HEK293T (cell line): ENCODE measurements around the gene ARHGEF28.

Source experiments
- CTCF ChIA-PET: fragments of 350-600 bp; formaldehyde crosslinking; extraction: SDS; loops from one replicate; lab custom pipeline; 2021; ENCODE audit warnings: antibody characterized with exemption, inconsistent platforms; lab: Yijun Ruan, JAX
- POLR2A ChIA-PET: fragments of 350-600 bp; formaldehyde crosslinking; extraction: SDS; loops from one replicate; lab custom pipeline; 2020; ENCODE audit warnings: antibody characterized with exemption, inconsistent platforms; lab: Yijun Ruan, JAX
- DNase-seq: peaks from one replicate; pipeline ENCODE4 v3.0.0; 2012; ENCODE audit warnings: mixed read lengths; ENCODE audit errors: extremely low spot score
- ARNT ChIP-seq: fragments of 450-650 bp; IDR thresholded peaks from 2 replicates; pipeline ENCODE4 v1.6.1; 2017; ENCODE audit warnings: mild to moderate bottlenecking
- BHLHE40 ChIP-seq: fragments of 450-650 bp; IDR thresholded peaks from 2 replicates; pipeline ENCODE4 v1.6.1; 2016; ENCODE audit warnings: mild to moderate bottlenecking, moderate library complexity, borderline replicate concordance
- CTBP1 ChIP-seq: fragments of 450-650 bp; IDR thresholded peaks from 2 replicates; pipeline ENCODE4 v1.6.1; 2016; ENCODE audit warnings: borderline replicate concordance
- ELF4 ChIP-seq: fragments of 450-650 bp; IDR thresholded peaks from 2 replicates; pipeline ENCODE4 v1.6.1; 2017; ENCODE audit warnings: antibody characterized with exemption
- FOXA1 ChIP-seq: fragments of 450-650 bp; IDR thresholded peaks from 2 replicates; pipeline ENCODE4 v1.6.1; 2016; ENCODE audit warnings: mild to moderate bottlenecking
- FOXK2 ChIP-seq: fragments of 450-650 bp; IDR thresholded peaks from 2 replicates; pipeline ENCODE4 v1.6.1; 2016; ENCODE audit warnings: mild to moderate bottlenecking
- FOXM1 ChIP-seq: fragments of 450-650 bp; IDR thresholded peaks from 2 replicates; pipeline ENCODE4 v1.6.1; 2017; ENCODE audit warnings: mild to moderate bottlenecking, borderline replicate concordance
- HDGF ChIP-seq: fragments of 450-650 bp; IDR thresholded peaks from 2 replicates; pipeline ENCODE4 v1.6.1; 2017; ENCODE audit warnings: antibody characterized with exemption, borderline replicate concordance
- L3MBTL2 ChIP-seq: fragments of 450-650 bp; conservative IDR thresholded peaks from 2 replicates; pipeline ENCODE4 v1.6.1; 2016; ENCODE audit warnings: mild to moderate bottlenecking
- LEF1 ChIP-seq: fragments of 450-650 bp; IDR thresholded peaks from 2 replicates; pipeline ENCODE4 v1.6.1; 2017; ENCODE audit warnings: mild to moderate bottlenecking, borderline replicate concordance
- NFRKB ChIP-seq: fragments of 450-650 bp; IDR thresholded peaks from 2 replicates; pipeline ENCODE4 v1.6.1; 2016; ENCODE audit warnings: mild to moderate bottlenecking, moderate library complexity
- PKNOX1 ChIP-seq: fragments of 450-650 bp; IDR thresholded peaks from 2 replicates; pipeline ENCODE4 v1.6.1; 2016
- SP1 ChIP-seq: fragments of 450-650 bp; IDR thresholded peaks from 2 replicates; pipeline ENCODE4 v1.6.1; 2017
- SUZ12 ChIP-seq: fragments of 450-650 bp; IDR thresholded peaks from 2 replicates; pipeline ENCODE4 v1.6.1; 2016; ENCODE audit warnings: mild to moderate bottlenecking
- TARDBP ChIP-seq: fragments of 450-650 bp; IDR thresholded peaks from 2 replicates; pipeline ENCODE4 v1.6.1; 2016
- ZNF384 ChIP-seq: fragments of 450-650 bp; IDR thresholded peaks from 2 replicates; pipeline ENCODE4 v1.6.1; 2016

ARHGEF28 gene

DNA sequence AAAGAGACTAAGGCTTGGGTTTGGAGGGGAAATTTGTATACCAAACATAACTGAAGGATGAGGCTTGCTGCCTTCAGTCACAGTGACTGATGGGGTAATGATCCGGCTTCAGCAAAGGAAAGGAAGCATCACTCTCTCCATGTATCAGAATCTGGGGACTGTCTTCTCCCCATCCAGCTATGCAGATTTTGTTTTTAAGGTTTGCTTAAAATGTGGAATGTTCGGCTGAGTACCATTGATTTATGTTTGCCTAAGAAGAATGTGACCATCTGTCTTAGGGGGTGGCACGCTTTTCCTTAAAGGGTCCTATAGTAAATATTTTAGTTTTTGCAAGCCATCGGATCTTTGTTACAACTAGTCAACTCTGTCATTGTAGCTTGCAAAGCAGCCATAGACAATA is 291.9 kb downstream of the ARHGEF28 start:
- no peak for DNase-seq
- CTCF ChIA-PET = no interaction called here

GRCh38 chr5:73918791-73919221 is 292.8 kb downstream of the ARHGEF28 start:
- TF ChIP-seq L3MBTL2 (no peak), BHLHE40 (no peak), FOXM1 (no peak), HDGF (no peak), NFRKB (no peak), ELF4 (no peak)
- DNase-seq = no peak
- ChIA-PET POLR2A (no interaction called here), CTCF (no interaction called here)

More for the DNA sequence above, 291.9 kb downstream of the ARHGEF28 start:
- POLR2A ChIA-PET = no interaction called here
- TF ChIP-seq TARDBP = no peak
- TF ChIP-seq LEF1 = no peak
- no peak for TF ChIP-seq HDGF
- no peak for TF ChIP-seq PKNOX1
- no peak for TF ChIP-seq L3MBTL2
- no peak for TF ChIP-seq ZNF384
- no peak for TF ChIP-seq CTBP1
- no peak for TF ChIP-seq ARNT
- no peak for TF ChIP-seq FOXA1
- no peak for TF ChIP-seq ELF4
- no peak for TF ChIP-seq SP1
- TF ChIP-seq NFRKB = no peak
- TF ChIP-seq BHLHE40 = no peak
- TF ChIP-seq FOXK2 = no peak
- no peak for TF ChIP-seq FOXM1
- no peak for TF ChIP-seq SUZ12

GRCh38 chr5:73921741-73922140 is 295.7 kb downstream of the ARHGEF28 start:
- CTCF ChIA-PET = no interaction called here
- no peak for TF ChIP-seq FOXM1
- no peak for TF ChIP-seq ELF4
- no peak for TF ChIP-seq PKNOX1
- TF ChIP-seq FOXK2 = no peak
- no peak for TF ChIP-seq ARNT
- TF ChIP-seq ZNF384 = no peak
- no peak for TF ChIP-seq SUZ12
- no peak for DNase-seq
- POLR2A ChIA-PET = no interaction called here

GRCh38 chr5:73922224-73922623 is 296.2 kb downstream of the ARHGEF28 start:
- CTCF ChIA-PET = interaction anchor here (0.6 to 0.8 kb wide), 2 partner anchors 8 to 333 kb away, joined by 4 read pairs; no protein-coding TSS in a partner anchor
- POLR2A ChIA-PET = no interaction called here
- TF ChIP-seq CTBP1 = no peak
- TF ChIP-seq HDGF = no peak
- TF ChIP-seq SP1 = no peak
- TF ChIP-seq ELF4 = no peak
- no peak for TF ChIP-seq ZNF384
- no peak for TF ChIP-seq FOXA1
- TF ChIP-seq NFRKB = no peak
- no peak for TF ChIP-seq BHLHE40
- no peak for TF ChIP-seq PKNOX1
- no peak for TF ChIP-seq FOXM1
- TF ChIP-seq FOXK2 = no peak
- no peak for DNase-seq

DNA sequence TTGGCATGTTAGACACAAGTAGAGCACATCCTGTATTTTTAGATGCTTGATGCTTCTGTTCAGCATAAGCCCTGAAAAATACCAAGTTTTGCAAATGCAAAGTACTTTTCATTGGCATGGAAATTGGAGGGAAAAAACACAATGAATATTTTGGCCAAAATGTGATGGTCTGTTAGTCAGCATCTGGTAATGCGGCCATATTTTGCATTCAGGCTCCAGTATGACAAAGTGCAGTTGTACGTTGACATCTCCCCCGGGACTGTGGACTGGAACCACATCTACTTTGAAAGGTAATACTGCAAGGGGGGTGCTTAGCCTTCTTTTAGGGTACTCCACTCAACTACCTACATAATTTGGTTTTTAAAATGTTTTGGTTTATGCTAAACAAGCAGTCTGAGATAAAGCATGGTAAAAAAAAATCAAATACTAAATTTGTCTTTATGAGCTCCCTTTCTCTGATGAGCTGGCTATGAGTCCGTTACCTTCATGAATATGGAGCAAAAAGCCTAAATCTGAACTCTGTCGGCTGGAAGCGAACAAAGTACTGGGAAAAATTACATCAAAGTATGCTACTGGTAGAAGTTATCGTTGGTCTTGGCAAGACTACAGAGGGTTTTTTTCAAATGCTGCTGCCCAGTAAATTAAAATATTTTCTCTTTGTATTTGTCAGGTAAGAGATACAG is 297.0 kb downstream of the ARHGEF28 start:
- POLR2A ChIA-PET = no interaction called here
- DNase-seq = no peak
- CTCF ChIA-PET = interaction anchor here (0.6 to 0.8 kb wide), 2 partner anchors 9 to 334 kb away, joined by 4 read pairs; no protein-coding TSS in a partner anchor
- TF ChIP-seq L3MBTL2 = no peak
- TF ChIP-seq SUZ12 = no peak
- TF ChIP-seq BHLHE40 = no peak
- no peak for TF ChIP-seq FOXK2
- TF ChIP-seq LEF1 = no peak
- TF ChIP-seq CTBP1 = no peak
- TF ChIP-seq NFRKB = no peak
- TF ChIP-seq SP1 = no peak
- no peak for TF ChIP-seq ZNF384
- TF ChIP-seq PKNOX1 = no peak

GRCh38 chr5:73928476-73929070 is 302.6 kb downstream of the ARHGEF28 start:
- CTCF ChIA-PET = no interaction called here
- DNase-seq = no peak
- TF ChIP-seq ELF4 = no peak
- TF ChIP-seq PKNOX1 = no peak
- TF ChIP-seq ARNT = no peak
- no peak for TF ChIP-seq SUZ12
- TF ChIP-seq ZNF384 = no peak
- no peak for TF ChIP-seq FOXA1
- TF ChIP-seq FOXM1 = no peak
- TF ChIP-seq CTBP1 = no peak
- TF ChIP-seq HDGF = no peak
- no peak for TF ChIP-seq NFRKB
- no peak for TF ChIP-seq BHLHE40
- TF ChIP-seq SP1 = no peak
- TF ChIP-seq LEF1 = no peak
- TF ChIP-seq FOXK2 = no peak
- no peak for TF ChIP-seq TARDBP
- TF ChIP-seq L3MBTL2 = no peak
- POLR2A ChIA-PET = no interaction called here
